ENCODE data around the gene CYS1. TPM values are rescaled to one million over a fixed set of nuclear protein-coding genes. Genes with fewer than 3 reads are reported as not detected.

CYS1 gene, protein sequence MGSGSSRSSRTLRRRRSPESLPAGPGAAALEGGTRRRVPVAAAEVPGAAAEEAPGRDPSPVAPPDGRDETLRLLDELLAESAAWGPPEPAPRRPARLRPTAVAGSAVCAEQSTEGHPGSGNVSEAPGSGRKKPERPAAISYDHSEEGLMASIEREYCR
- total RNA-seq, result not detected

DNA sequence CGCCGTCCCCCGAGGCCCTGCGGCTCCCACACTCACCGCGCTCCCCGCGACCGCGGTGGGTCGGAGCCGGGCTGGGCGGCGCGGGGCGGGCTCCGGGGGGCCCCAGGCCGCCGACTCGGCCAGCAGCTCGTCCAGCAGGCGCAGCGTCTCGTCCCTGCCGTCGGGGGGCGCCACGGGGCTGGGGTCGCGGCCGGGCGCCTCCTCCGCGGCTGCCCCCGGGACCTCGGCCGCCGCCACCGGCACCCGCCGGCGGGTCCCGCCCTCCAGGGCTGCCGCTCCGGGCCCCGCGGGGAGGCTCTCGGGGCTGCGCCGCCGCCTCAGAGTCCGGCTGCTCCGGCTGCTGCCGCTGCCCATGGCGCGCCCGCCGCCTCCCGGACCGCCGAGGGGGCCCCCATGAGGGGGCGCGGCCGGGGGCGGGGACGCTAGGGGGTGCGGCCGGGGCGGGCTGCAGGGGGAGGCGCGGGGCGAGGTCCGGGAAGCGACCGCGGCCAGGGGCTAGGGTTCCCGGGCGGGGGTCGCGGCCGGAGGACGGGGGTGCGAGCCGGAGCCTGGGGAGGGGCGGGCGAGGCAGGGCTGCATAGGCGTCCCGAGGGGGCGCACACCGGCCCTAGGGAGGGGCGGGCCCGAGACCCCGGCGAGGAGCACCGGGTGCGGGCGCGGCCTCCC is at the start of gene CYS1:
Gene CYS1 (minus strand): TSS at position 542 of the 666 bp plus-strand sequence. CDS start 188 bp downstream, at position 354.
- Mint-ChIP-seq H3K4me1 (peaks cover 15% of the 10 kb centered on the region), H3K27me3 (peaks cover 85% of the 10 kb centered on the region), H3K36me3 (no peaks in the 10 kb centered on the region), H3K27ac (no peak within 1 kb of the TSS), H3K4me3 (peak within 1 kb of the TSS; percentile 71), H3K9me3 (no peaks in the 10 kb centered on the region)
- DNase-seq, result peak; percentile 34

DNA sequence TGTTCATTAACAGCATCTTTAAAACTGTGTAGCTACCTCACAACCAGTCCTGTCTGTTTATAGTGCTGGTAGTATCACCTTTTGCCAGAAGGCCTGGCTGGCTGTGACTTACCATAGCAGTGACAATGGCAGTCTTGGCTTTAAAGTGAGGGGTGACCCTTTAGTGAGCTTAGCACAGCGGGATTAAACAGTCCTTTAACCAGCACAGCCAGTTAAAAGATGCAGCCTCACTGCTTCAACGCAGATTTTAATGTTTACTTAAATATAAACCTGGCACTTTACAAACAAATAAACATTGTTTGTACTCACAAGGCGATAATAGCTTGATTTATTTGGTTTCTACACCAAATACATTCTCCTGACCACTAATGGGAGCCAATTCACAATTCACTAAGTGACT is 49.3 kb upstream of the CYS1 start:
- Mint-ChIP-seq H3K4me1 (peaks cover 38% of the 10 kb centered on the region), H3K27me3 (peaks cover 4% of the 10 kb centered on the region), H3K36me3 (peaks cover 80% of the 10 kb centered on the region), H3K9me3 (no peaks in the 10 kb centered on the region), H3K4me3 (no peak overlapping the region), H3K27ac (no peak overlapping the region)
- no peak for DNase-seq

GRCh38 chr2:10128420-10128819 is 48.2 kb upstream of the CYS1 start:
- H3K27ac Mint-ChIP-seq, result peak overlapping the region; percentile 14
- DNase-seq, result no peak
- peaks cover 90% of the 10 kb centered on the region for H3K36me3 Mint-ChIP-seq
- no peaks in the 10 kb centered on the region for H3K9me3 Mint-ChIP-seq
- peak overlapping the region; percentile 6 for H3K4me3 Mint-ChIP-seq
- H3K4me1 Mint-ChIP-seq, result peaks cover 42% of the 10 kb centered on the region
- H3K27me3 Mint-ChIP-seq, result peaks cover 10% of the 10 kb centered on the region

GRCh38 chr2:10126632-10127026 is 46.4 kb upstream of the CYS1 start:
- DNase-seq, result no peak
- peaks cover 44% of the 10 kb centered on the region for H3K4me1 Mint-ChIP-seq
- no peaks in the 10 kb centered on the region for H3K9me3 Mint-ChIP-seq
- peaks cover 14% of the 10 kb centered on the region for H3K27me3 Mint-ChIP-seq
- peak overlapping the region; percentile 21 for H3K27ac Mint-ChIP-seq
- H3K36me3 Mint-ChIP-seq, result peaks cover 86% of the 10 kb centered on the region
- H3K4me3 Mint-ChIP-seq, result peak overlapping the region; percentile 25

DNA sequence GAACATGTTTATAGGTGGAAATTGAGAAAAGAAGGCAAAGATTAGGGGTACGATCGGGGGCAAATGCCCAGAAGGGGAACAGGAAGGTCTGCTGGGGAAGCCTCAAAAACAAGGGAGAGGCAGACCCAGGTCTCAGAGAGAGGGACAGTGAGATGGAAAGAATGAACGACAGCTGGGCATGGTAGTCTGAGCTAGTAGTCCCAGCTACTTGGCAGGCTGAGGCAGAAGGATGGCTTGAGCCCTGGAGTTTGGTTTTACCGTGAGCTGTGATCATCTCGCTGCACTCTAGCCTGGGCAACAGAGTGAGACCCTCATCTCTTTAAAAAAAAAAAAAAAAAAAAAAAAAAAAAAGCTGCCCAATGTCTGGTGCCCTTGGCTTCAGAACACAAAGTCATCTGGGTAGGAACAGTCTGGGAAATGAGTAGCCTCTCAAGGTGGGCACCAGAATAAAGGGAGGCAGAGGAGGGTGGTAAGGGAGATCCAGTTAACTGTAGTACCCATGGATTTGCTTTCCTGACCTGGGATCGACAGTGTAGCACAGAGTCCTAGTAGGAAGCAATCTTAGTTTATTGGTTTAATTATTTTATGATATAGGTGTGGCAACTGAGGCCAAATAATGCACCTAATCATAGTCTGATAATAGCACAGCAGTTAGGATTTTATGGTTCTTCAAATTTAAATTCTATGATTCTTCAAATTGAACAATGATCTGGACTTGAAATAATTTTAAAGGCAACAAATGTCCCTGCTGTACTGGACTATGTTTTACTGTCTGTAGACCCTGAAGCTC is 45.8 kb upstream of the CYS1 start:
- Mint-ChIP-seq H3K27me3 (peaks cover 14% of the 10 kb centered on the region), H3K27ac (no peak overlapping the region), H3K9me3 (no peaks in the 10 kb centered on the region), H3K36me3 (peaks cover 87% of the 10 kb centered on the region), H3K4me1 (peaks cover 47% of the 10 kb centered on the region), H3K4me3 (peak overlapping the region; percentile 96)
- no peak for DNase-seq

- Mint-ChIP-seq H3K4me1 (peaks cover 45% of the 10 kb centered on the region), H3K4me3 (peak overlapping the region; percentile 96), H3K27ac (peak overlapping the region; percentile 93), H3K36me3 (peaks cover 81% of the 10 kb centered on the region), H3K9me3 (no peaks in the 10 kb centered on the region), H3K27me3 (peaks cover 14% of the 10 kb centered on the region)
- DNase-seq, result no peak
These were observed 44.4 kb upstream of the CYS1 start for GRCh38 chr2:10124538-10125045.

DNA sequence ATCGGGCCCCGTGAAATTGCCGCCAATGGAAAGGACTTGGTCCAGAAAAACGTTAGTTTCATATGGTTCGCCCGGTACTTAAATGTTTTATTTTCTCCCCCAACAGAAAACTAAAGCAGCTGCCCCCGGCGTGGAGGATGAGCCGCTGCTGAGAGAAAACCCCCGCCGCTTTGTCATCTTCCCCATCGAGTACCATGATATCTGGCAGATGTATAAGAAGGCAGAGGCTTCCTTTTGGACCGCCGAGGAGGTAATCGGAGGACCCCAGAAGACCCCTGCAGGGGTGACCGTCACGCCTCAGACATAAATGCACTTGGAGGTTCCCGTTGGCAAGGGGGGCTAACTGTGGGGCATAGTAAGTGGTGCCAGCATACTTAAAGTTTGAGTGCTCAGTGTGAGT is 43.1 kb upstream of the CYS1 start:
- Mint-ChIP-seq H3K27me3 (peaks cover 14% of the 10 kb centered on the region), H3K4me3 (peak overlapping the region; percentile 96), H3K36me3 (peaks cover 69% of the 10 kb centered on the region), H3K9me3 (no peaks in the 10 kb centered on the region), H3K27ac (peak overlapping the region; percentile 93), H3K4me1 (peaks cover 42% of the 10 kb centered on the region)
- no peak for DNase-seq

GRCh38 chr2:10122500-10123280 is 42.5 kb upstream of the CYS1 start, which contains the start of gene RRM2:
Gene RRM2, plus strand, starts transcription at chr2:10122739. Its CDS starts 60 bp downstream, at chr2:10122799.
- no peaks in the 10 kb centered on the region for H3K9me3 Mint-ChIP-seq
- H3K27me3 Mint-ChIP-seq, result peaks cover 14% of the 10 kb centered on the region
- peak within 1 kb of the TSS; percentile 99 for H3K27ac Mint-ChIP-seq
- H3K36me3 Mint-ChIP-seq, result peaks cover 63% of the 10 kb centered on the region
- H3K4me1 Mint-ChIP-seq, result peaks cover 42% of the 10 kb centered on the region
- peak within 1 kb of the TSS; percentile 99 for H3K4me3 Mint-ChIP-seq
- DNase-seq, result peak; percentile 97

DNA sequence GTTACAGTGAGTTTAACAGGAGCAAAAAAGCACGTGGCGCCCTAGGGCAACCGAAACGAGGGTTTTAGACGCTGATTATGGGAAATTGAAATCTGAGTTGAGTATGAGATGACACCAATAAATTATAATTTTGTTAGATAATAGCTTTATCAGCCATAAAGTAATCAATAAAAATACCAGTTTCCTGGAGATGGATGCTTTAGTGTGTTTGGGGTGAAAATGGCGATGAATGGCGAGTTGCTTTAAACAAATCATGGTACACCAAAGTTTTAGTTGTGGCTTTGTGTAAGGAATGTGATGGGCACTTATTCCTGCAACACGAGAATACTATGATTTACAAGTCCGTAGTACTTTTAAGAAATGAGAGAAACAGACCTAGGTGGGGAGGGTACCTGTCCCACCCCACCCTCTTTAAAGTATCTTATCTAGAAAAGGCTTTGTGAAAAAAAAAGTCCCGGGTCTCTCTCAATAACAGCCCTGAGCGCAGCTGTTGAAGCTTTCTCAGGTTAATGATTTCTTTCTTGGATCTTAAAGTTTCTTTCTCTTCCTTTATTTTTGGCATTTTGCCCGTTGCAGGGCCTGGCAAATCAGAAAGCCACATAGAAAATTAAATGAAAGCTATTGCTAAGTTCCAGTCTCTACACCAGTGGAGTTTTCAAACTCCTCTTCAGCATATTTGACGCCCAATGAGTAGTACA is 40.8 kb upstream of the CYS1 start:
- peak overlapping the region; percentile 99 for H3K27ac Mint-ChIP-seq
- no peak for DNase-seq
- no peaks in the 10 kb centered on the region for H3K9me3 Mint-ChIP-seq
- peaks cover 30% of the 10 kb centered on the region for H3K4me1 Mint-ChIP-seq
- peaks cover 48% of the 10 kb centered on the region for H3K36me3 Mint-ChIP-seq
- H3K27me3 Mint-ChIP-seq, result peaks cover 14% of the 10 kb centered on the region
- peak overlapping the region; percentile 99 for H3K4me3 Mint-ChIP-seq

- peak overlapping the region; percentile 99 for H3K4me3 Mint-ChIP-seq
- peak overlapping the region; percentile 99 for H3K27ac Mint-ChIP-seq
- no peaks in the 10 kb centered on the region for H3K9me3 Mint-ChIP-seq
- H3K27me3 Mint-ChIP-seq, result peaks cover 14% of the 10 kb centered on the region
- H3K4me1 Mint-ChIP-seq, result peaks cover 24% of the 10 kb centered on the region
- peaks cover 41% of the 10 kb centered on the region for H3K36me3 Mint-ChIP-seq
- peak; percentile 95 for DNase-seq
These were observed 40.1 kb upstream of the CYS1 start for GRCh38 chr2:10120158-10120876.

GRCh38 chr2:10119601-10120157 is 39.5 kb upstream of the CYS1 start:
- Mint-ChIP-seq H3K4me1 (peaks cover 18% of the 10 kb centered on the region), H3K27ac (peak overlapping the region; percentile 99), H3K4me3 (peak overlapping the region; percentile 99), H3K36me3 (peaks cover 35% of the 10 kb centered on the region), H3K27me3 (peaks cover 10% of the 10 kb centered on the region), H3K9me3 (no peaks in the 10 kb centered on the region)
- no peak for DNase-seq

DNA sequence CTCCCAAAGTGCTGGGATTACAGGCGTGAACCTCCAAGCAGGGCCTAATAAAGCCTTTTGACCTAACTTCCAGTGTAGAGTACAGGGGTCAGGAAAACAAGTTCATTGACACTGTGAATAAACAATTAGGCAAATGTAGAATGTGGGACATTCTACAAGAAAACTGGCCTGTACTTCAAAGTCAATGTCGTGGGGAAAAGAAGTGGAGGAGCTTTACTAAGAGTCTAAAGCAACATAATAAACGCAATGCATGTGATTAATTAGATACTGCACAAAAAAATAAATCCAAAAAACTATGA is 38.8 kb upstream of the CYS1 start:
- no peak for DNase-seq
- Mint-ChIP-seq H3K4me1 (peaks cover 16% of the 10 kb centered on the region), H3K9me3 (no peaks in the 10 kb centered on the region), H3K27me3 (peaks cover 9% of the 10 kb centered on the region), H3K36me3 (peaks cover 28% of the 10 kb centered on the region), H3K4me3 (no peak overlapping the region), H3K27ac (no peak overlapping the region)

- H3K9me3 Mint-ChIP-seq, result peaks cover 7% of the 10 kb centered on the region
- no peak for DNase-seq
- H3K36me3 Mint-ChIP-seq, result peaks cover 3% of the 10 kb centered on the region
- H3K4me3 Mint-ChIP-seq, result no peak overlapping the region
- H3K27me3 Mint-ChIP-seq, result no peaks in the 10 kb centered on the region
- H3K27ac Mint-ChIP-seq, result no peak overlapping the region
- no peaks in the 10 kb centered on the region for H3K4me1 Mint-ChIP-seq
These were observed 29.1 kb upstream of the CYS1 start for GRCh38 chr2:10109311-10109710.
